Esophagus muscularis mucosa (tissue), 4 donors: Measurements from ENCODE around the gene PNCK.
"Not testable (repeated sequence)": the region's sequence is repeated elsewhere in the genome, so short reads cannot be mapped to it uniquely, and the experiment has no call there.

ENCODE experiments used
- CTCF ChIP-seq, 3 experiments: fragments of 200-600 bp in 2 of 3; fragments of 450-650 bp in 1 of 3; sonication (generic) in 2 of 3; IDR thresholded peaks; one replicate each; pipeline ENCODE4 v1.5.1; 2017 to 2019; ENCODE audit warnings: antibody characterized with exemption in 3 of 3, mild to moderate bottlenecking in 2 of 3, moderate library complexity in 1 of 3
- EP300 ChIP-seq: sonication (generic); formaldehyde crosslinking; IDR thresholded peaks from one replicate; pipeline ENCODE4 v1.6.1; 2017; ENCODE audit warnings: antibody characterized with exemption
- POLR2A ChIP-seq: fragments of 450-650 bp; IDR thresholded peaks from one replicate; pipeline ENCODE4 v1.6.1; 2017; ENCODE audit warnings: antibody characterized with exemption, moderate library complexity, mild to moderate bottlenecking, low read depth
- POLR2AphosphoS5 ChIP-seq, 2 donors: sonication (generic); formaldehyde crosslinking; IDR thresholded peaks; one replicate each; pipeline ENCODE4 v1.6.1; 2017; ENCODE audit warnings: antibody characterized with exemption in 2 of 2

DNA sequence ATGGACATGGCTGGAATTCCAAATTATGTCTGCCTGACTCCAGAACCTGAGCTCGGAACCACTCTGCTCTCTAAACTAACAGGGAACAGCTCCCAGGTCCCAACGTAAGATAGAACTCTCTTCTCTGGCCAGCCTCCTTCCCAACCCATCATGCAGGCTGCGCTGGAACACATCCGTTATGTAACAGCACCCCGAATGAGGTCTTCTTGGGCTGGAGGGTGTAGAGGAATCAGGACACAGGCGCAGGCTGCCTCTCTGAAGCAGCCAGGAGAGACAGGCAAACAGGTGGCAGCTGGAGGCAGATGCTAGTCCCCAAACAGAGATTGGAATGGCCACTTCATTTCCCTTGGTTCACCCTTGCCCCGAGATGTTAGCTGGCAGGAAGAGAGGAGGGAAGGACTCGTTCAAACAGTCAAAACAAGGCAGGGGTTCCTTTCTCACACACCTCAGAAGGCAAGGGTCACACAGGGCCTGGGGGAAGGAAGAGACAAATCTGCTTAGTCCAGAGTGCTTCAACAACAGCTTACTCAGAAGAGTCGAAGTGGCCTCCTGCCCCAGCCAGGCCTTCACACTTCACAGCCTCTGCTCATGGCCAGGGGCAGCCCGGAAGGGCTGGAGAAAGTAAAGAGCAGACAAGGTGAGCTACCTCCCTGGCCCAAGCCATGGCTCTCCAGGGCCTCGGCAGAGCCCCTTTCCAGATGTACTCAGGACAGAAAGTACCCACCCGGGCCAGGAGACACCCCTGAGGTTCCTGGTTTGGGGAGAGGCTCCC is 31.2 kb upstream of the PNCK start:
- not testable (repeated sequence) for TF ChIP-seq POLR2AphosphoS5 (IDR thresholded peaks at IDR 0.05); POLR2A; CTCF (IDR thresholded peaks at IDR 0.05); EP300
